ENCODE results near the gene MRC2. TPM values are rescaled to one million over a fixed set of nuclear protein-coding genes. Genes with fewer than 3 reads are reported as not detected.

The MRC2 gene
- total and polyA plus RNA-seq, 2 of the 13 experiments (the other 11 are each of a cell fraction or from before 2014, with no cell fraction given): not detected

DNA sequence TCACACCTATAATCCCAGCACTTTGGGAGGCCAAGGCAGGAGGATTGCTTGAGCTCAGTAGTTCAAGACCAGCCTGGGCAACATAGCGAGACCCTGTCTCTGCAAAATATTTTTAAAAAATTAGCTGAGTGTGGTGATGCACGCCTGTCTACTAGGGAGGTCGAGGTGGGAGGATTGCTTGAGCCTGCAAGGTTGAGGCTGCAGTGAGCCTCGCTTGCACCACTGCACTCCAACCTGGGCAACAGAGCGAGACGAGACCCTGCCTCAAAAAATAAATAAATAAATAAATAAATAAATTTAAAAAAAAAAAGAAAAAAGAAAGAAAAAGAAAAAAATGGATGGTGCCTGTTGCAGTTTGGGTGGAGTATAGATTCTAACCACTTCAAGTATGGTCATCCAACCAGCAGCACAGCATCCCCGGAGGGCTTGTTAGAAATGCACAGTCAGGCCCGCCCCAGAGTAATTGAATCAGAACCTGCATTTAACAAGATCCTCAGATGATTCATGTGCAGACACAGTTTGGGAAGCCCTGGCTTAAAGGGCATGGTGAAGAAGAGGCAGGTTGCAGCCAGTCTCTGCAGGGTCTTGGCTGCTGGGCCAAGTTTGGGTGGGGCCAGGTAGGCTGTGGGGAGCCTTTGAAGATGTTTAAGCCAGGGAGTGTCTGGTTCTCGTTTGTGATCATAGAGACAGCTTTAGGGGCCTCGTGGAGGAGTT, 40.8 kb downstream of the MRC2 start:
- Histone ChIP-seq H3K4me3 (replicated peaks in 1 of 3; ENCODE audit: insufficient read depth in 1 of 3, low read depth in 2 of 3, low read length in 3 of 3) (no peak overlapping the region), H3K4me2 (ENCODE audit: low read depth, low read length) (no peak overlapping the region), H3K79me2 (ENCODE audit: insufficient read depth, low read length) (no peaks in the 10 kb centered on the region), H2AFZ (ENCODE audit: low read length) (no peak overlapping the region), H3K36me3 (replicated peaks in 1 of 2; ENCODE audit: control insufficient read depth in 1 of 2, insufficient read depth in 2 of 2, low read length in 2 of 2) (no peaks in the 10 kb centered on the region), H3K4me1 (ENCODE audit: insufficient read depth, low read length) (peaks cover 5% of the 10 kb centered on the region; the same call in 1 of the 2 replicates), H4K20me1 (ENCODE audit: insufficient read depth, low read length) (no peaks in the 10 kb centered on the region), H3K9me3 (ENCODE audit: low read length) (no peaks in the 10 kb centered on the region), H3K27ac (ENCODE audit: extremely low read length, insufficient read depth, low read length) (no peak overlapping the region), H3K9ac (ENCODE audit: insufficient read depth, low read depth, low read length) (no peak overlapping the region), H3K27me3 (ENCODE audit: control insufficient read depth in 1 of 2, insufficient read depth in 2 of 2, low read length in 2 of 2) (peaks cover 6 to 19% of the 10 kb centered on the region in 2 experiments; a peak in 3 of 5 replicates)
- ChIA-PET CTCF (ENCODE audit: low intra/inter-chr PET ratio, low total read pairs) (no interaction called here), POLR2A (no interaction called here)
- no peak for ATAC-seq
- in situ Hi-C loops (cut with HindIII; ENCODE audit: extremely low pct_ligation_motif_present, low pct_unique_long_range_greater_than_20kb): no loop called here
- FAIRE-seq: no peak
- intact Hi-C loops (cut with micrococcal nuclease; ENCODE audit: unreplicated experiment): no loop called here
- no peak for DNase-seq (ENCODE audit: low spot score)
- BruUV-seq (replicated peaks): no TSS peak
- TF ChIP-seq, protein P1, sequence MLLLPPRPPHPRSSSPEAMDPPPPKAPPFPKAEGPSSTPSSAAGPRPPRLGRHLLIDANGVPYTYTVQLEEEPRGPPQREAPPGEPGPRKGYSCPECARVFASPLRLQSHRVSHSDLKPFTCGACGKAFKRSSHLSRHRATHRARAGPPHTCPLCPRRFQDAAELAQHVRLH (CRISPR knock-in tag; IDR thresholded peaks at IDR 0.05; ENCODE audit: borderline replicate concordance, low read depth): no peak
- TF ChIP-seq ZNF510 (CRISPR knock-in tag; IDR thresholded peaks at IDR 0.05; ENCODE audit: low read depth) (no peak), TAF15 (IDR thresholded peaks at IDR 0.05; ENCODE audit: low read depth, low read length, poor library complexity, severe bottlenecking) (no peak), MTF2 (CRISPR knock-in tag; IDR thresholded peaks at IDR 0.05; ENCODE audit: borderline replicate concordance) (no peak), RORA (CRISPR knock-in tag; IDR thresholded peaks at IDR 0.05) (no peak), U2AF1 (optimal IDR thresholded peaks at IDR 0.05; ENCODE audit: low read depth, low read length) (no peak), PRMT3 (CRISPR knock-in tag; IDR thresholded peaks at IDR 0.05; ENCODE audit: borderline replicate concordance, low read depth) (no peak), RARA (CRISPR knock-in tag; IDR thresholded peaks at IDR 0.05) (no peak), ZNF260 (CRISPR knock-in tag; IDR thresholded peaks at IDR 0.05; ENCODE audit: borderline replicate concordance, low read depth) (no peak), TEAD3 (CRISPR knock-in tag; optimal IDR thresholded peaks at IDR 0.05; ENCODE audit: borderline replicate concordance) (no peak), SIX1 (CRISPR knock-in tag; IDR thresholded peaks at IDR 0.05; ENCODE audit: borderline replicate concordance) (no peak), ATF7 (IDR thresholded peaks at IDR 0.05) (no peak), ATF7 (CRISPR knock-in tag; IDR thresholded peaks at IDR 0.05) (no peak), ZNF350 (CRISPR knock-in tag; IDR thresholded peaks at IDR 0.05; ENCODE audit: borderline replicate concordance, low read depth) (no peak)
- TF ChIP-seq, protein P2, sequence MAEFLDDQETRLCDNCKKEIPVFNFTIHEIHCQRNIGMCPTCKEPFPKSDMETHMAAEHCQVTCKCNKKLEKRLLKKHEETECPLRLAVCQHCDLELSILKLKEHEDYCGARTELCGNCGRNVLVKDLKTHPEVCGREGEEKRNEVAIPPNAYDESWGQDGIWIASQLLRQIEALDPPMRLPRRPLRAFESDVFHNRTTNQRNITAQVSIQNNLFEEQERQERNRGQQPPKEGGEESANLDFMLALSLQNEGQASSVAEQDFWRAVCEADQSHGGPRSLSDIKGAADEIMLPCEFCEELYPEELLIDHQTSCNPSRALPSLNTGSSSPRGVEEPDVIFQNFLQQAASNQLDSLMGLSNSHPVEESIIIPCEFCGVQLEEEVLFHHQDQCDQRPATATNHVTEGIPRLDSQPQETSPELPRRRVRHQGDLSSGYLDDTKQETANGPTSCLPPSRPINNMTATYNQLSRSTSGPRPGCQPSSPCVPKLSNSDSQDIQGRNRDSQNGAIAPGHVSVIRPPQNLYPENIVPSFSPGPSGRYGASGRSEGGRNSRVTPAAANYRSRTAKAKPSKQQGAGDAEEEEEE (CRISPR knock-in tag; IDR thresholded peaks at IDR 0.05; ENCODE audit: borderline replicate concordance): no peak
- TF ChIP-seq, protein P3, sequence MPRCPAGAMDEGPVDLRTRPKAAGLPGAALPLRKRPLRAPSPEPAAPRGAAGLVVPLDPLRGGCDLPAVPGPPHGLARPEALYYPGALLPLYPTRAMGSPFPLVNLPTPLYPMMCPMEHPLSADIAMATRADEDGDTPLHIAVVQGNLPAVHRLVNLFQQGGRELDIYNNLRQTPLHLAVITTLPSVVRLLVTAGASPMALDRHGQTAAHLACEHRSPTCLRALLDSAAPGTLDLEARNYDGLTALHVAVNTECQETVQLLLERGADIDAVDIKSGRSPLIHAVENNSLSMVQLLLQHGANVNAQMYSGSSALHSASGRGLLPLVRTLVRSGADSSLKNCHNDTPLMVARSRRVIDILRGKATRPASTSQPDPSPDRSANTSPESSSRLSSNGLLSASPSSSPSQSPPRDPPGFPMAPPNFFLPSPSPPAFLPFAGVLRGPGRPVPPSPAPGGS (CRISPR knock-in tag; IDR thresholded peaks at IDR 0.05): no peak
- TF ChIP-seq, protein P4, sequence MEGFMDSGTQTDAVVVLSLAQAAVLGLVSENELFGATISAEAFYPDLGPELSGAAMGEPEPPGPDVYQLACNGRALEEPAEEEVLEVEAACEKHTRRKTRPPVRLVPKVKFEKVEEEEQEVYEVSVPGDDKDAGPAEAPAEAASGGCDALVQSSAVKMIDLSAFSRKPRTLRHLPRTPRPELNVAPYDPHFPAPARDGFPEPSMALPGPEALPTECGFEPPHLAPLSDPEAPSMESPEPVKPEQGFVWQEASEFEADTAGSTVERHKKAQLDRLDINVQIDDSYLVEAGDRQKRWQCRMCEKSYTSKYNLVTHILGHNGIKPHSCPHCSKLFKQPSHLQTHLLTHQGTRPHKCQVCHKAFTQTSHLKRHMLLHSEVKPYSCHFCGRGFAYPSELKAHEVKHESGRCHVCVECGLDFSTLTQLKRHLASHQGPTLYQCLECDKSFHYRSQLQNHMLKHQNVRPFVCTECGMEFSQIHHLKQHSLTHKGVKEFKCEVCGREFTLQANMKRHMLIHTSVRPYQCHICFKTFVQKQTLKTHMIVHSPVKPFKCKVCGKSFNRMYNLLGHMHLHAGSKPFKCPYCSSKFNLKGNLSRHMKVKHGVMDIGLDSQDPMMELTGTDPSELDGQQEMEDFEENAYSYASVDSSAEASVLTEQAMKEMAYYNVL (CRISPR knock-in tag; IDR thresholded peaks at IDR 0.05; ENCODE audit: borderline replicate concordance): no peak
- TF ChIP-seq, protein P5, sequence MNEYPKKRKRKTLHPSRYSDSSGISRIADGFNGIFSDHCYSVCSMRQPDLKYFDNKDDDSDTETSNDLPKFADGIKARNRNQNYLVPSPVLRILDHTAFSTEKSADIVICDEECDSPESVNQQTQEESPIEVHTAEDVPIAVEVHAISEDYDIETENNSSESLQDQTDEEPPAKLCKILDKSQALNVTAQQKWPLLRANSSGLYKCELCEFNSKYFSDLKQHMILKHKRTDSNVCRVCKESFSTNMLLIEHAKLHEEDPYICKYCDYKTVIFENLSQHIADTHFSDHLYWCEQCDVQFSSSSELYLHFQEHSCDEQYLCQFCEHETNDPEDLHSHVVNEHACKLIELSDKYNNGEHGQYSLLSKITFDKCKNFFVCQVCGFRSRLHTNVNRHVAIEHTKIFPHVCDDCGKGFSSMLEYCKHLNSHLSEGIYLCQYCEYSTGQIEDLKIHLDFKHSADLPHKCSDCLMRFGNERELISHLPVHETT (CRISPR knock-in tag; conservative IDR thresholded peaks at IDR 0.05): no peak
- 33% methylated on average over 10 of the region's 10 CpGs for WGBS (ENCODE audit: low lambda C conversion rate)

Data from HepG2 (cell line).